ENCODE data around the gene AIPL1. TPM values are rescaled to one million over a fixed set of nuclear protein-coding genes. Genes with fewer than 3 reads are reported as not detected.
A peak's percentile ranks its signal among the peaks of the same experiment; 100 is the strongest.

The AIPL1 gene
- total and polyA plus RNA-seq, 2 experiments from 2014 or later = 0.17 to 0.24 TPM

DNA sequence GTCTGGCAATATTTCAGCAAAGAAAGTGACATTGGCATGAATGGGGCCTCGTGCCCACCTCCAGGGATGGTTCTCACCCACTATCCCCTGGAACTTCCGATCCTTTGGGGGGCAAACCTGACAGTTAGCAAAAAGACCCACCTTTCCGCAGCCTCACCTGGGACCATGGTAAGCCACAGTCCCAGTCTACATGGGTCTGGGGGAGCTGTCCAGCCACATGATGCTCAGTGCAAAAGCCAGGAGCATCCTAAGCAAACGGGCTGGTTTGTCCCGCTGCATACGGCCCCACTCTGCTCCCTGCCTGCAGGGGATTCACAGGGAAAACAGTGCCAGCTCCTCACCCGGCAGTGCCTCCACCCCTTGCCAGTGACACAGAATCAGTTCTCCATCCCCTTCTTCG is 19.3 kb downstream of the AIPL1 start:
- TF ChIP-seq CREB1 (CRISPR knock-in tag; IDR thresholded peaks at IDR 0.05; ENCODE audit: low read depth) = no peak
- TF ChIP-seq EZH2phosphoT487 (IDR thresholded peaks at IDR 0.05; ENCODE audit: unreplicated experiment) = no peak
- no peak for TF ChIP-seq ZNF462 (CRISPR knock-in tag; IDR thresholded peaks at IDR 0.05)
- peak; percentile 52 for TF ChIP-seq REST (IDR thresholded peaks at IDR 0.05; ENCODE audit: unreplicated experiment)
- DNase-seq (ENCODE audit: low spot score) = no peak
- Histone ChIP-seq H3K9me2 (ENCODE audit: insufficient read depth) (no peaks in the 10 kb centered on the region), H2AFZ (no peak overlapping the region), H3K27ac (ENCODE audit: low read depth) (no peak overlapping the region), H3K4me1 (ENCODE audit: insufficient read depth) (peaks cover 5% of the 10 kb centered on the region), H3K4me3 (no peak overlapping the region), H4K20me1 (replicated peaks; ENCODE audit: insufficient read depth) (no peaks in the 10 kb centered on the region), H3K27me3 (ENCODE audit: insufficient read depth) (no peaks in the 10 kb centered on the region), H3K79me2 (replicated peaks; ENCODE audit: insufficient read depth) (no peaks in the 10 kb centered on the region), H3F3A (replicated peaks; ENCODE audit: low read depth) (no peaks in the 10 kb centered on the region), H3K4me2 (no peak overlapping the region), H3K36me3 (ENCODE audit: insufficient read depth) (no peaks in the 10 kb centered on the region)
- Mint-ChIP-seq H3K4me1 (peaks cover 7% of the 10 kb centered on the region), H3K4me3 (no peak overlapping the region), H3K36me3 (ENCODE audit: low read depth) (no peaks in the 10 kb centered on the region), H3K27me3 (ENCODE audit: insufficient read depth, low read depth, poor library complexity) (peaks cover 4% of the 10 kb centered on the region), H3K9me3 (peaks cover 3% of the 10 kb centered on the region; the same call in 1 of the 3 replicates), H3K27ac (no peak overlapping the region)
- ATAC-seq = no peak
